HG02798 (cell line): ENCODE measurements around the gene MAP3K5.

ENCODE experiments used
- ATAC-seq: cut with Tn5 transposase; IDR thresholded peaks from one replicate; pipeline ENCODE4 v1.9.1; 2021; ENCODE audit warnings: mild to moderate bottlenecking; ENCODE audit not compliant: unreplicated experiment, poor library complexity

MAP3K5 gene

GRCh38 chr6:136550330-136551071 lies 241.8 kb downstream of the MAP3K5 start, which contains the start of gene MAP7:
TSS of gene MAP7 (minus strand) at chr6:136550422. CDS start at chr6:136550408, 14 bp downstream.
- ATAC-seq = peak; percentile 85

DNA sequence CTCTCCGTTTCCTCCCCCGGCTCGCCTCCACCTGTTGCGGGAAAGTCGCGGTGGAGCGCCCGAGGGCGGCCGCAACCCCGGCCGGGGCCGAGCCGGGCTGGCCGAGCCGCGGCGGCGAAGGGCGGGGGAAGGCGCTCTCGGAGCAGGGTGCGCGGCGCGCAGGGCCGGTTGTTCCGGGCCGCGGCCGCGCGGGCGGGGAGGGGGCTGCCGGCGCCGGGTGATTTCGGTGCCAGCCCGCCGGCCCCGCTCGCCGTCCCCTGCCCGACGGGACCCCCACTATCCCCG lies 242.3 kb downstream of the MAP3K5 start:
- peak; percentile 77 for ATAC-seq

DNA sequence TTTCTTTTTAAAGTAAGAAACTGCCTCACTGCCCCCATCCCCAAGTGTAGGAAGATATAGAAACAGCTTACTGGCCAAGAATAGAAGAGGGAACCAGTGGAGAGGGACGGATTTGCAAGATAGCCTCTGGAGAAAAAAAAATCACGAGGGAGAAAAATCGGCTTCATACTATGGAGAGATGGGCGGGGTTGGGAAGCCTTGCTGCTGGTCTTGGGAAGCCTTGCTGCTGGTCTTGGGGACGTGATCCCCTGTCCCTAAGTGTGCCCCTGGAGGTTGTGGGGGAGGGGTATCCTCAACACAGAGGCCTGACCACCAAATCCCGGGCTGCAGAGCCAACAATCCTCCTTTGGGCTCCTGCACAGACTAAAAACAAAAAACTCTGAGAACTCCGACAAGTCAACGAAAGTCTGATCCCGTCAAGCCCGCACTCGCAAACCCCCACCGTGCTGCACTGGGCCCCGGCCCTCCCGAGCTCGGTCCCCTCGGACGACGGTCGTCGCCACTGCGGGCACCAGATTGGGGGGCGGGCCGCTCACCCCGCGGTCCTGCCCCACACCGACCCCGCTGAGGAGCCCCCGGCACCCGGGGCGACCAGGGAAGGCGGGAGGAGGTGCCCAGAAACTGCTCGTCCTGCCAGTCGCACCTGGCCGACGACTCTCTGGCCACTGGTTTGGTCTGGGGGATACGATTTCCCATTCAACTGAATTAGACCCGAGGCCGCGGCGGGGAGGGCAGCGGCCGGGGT lies 242.8 kb downstream of the MAP3K5 start:
- ATAC-seq = peak; percentile 3

DNA sequence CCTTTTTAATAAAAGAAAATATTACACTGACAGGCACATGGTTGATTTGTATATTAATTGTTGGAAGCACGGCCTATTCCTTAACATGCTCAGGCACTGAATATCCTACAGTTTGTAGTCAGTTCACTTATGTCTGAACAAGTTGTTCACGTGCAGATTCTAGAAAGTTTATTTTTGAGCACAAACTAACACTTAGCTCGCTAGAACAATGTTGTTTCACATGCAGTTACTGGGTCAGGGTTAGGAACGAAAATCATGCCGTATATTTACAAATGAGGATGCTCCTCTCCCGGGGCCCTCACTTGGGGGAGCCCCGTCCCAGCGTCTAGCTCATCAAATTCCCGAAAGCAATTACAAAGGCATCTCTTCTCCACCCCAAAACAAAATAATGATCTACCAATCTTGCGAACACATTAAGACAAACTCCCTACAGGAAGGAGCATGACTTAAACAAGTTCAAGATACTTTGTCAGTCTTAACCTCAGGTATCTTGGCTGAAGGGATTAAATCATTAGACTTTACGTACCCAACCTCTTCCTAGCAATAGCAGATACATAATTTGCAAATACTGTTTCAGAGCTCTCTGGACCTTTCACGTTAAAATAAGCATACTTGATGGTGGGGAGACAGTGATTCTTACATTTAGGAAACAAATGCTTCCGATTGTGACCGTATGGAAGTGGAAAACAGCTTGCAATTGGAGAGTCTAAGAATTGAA lies 243.5 kb downstream of the MAP3K5 start:
- ATAC-seq = no peak

DNA sequence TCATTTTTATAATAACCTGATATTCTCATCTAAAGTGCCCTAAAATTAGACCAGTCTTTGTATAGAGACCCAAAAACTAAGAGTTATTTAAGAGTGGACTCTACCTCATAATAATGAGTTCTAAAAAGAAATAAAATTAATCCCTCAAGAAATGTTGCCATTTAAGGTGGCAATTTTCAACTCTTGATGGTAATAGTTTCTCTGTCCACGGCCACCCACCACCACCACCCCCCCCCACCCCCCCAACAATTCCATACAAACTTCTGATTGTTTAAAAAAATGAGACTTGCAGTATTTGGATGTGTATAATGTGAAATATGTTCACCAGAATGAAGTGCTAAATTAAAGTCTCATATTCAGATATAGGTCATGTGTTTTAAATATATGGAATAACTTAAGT lies 244.4 kb downstream of the MAP3K5 start:
- ATAC-seq = no peak

DNA sequence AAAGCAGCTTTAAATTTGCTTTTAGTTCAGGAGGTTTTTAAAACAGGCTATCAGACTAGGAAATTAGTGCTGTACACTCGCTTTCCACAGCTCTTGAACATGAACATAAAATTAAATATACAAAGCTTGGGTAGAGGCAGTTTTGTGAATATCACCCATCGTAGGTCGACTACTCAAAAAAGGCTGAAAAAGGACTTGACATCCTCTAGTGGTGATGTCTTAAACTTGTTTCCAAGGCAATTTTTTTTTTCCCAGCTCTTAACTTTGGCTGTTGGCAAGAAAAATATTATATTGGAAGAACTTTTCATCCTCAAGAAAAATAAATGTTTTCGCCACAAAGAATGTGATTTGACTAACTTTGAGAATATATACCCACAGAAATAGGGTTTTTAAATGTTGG lies 244.9 kb downstream of the MAP3K5 start:
- no peak for ATAC-seq

DNA sequence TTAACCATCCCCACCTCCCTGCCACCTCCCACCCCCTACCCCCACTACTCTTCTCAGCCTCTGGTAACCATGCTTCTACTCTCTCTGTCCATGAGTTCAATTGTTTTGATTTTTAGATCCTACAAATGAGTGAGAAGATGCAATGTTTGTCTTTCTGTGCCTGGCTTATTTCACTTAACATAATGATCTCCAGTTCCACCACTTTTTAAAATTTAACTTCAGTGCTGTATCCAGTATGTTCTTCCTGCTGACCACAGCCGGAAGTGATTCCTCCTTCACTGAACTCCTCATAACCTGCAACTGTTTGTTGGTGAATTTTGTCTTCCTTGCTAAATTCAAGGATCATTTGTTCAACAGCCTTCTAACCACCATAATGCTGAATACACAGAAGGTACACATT lies 245.9 kb downstream of the MAP3K5 start:
- no peak for ATAC-seq

- ATAC-seq = no peak
Observed at GRCh38 chr6:136544326-136544725, 248.0 kb downstream of the MAP3K5 start.

DNA sequence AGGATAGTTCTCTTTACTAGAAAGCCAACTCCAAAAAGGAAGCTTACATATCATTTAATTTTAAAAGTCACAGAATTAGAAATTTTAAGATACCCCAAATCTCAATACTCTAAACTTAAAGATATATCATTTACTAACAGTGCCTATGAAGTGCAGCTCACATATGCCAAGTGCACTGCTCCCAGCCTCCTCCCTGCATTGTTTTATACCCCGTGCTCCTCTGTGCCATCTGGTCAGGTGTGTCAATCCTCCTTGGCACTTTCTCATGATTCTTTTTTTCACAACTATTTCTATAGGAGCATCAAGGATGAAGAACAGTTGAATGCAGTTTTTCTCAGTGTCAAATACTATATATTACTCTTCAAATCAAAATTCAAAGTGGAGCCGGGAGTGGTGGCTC lies 250.9 kb downstream of the MAP3K5 start:
- ATAC-seq = no peak

DNA sequence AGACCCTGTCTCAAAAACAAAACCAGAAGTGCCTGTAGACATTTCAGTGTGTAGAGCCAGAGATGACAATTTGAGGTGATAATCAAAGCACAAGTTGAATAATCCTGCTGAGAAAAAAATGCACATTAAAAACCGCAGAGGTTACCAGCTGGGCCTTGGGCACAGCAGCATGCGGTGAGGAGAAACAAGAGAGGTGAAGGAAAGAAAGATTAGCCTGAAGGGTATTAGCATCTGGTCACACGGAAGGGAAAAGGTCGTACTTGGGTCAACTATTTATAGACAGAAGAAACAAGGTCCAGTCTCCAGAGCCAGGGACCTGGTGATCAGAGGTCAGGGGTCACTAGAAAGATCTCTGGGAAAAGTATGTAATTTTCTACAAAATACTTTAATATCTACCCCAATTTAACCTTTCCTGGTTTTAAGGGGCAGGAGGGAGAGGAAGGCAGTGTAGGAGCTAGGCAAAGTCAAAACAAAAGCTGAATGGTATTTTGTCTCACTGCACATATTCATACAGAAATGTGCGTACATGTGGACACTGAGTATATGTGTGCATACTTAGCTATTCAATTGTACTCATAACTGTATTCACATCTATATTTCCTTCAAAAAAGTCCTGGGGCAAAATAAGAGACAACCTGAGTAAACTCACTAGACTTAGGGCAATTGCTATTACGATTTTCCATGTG lies 252.2 kb downstream of the MAP3K5 start:
- no peak for ATAC-seq

GRCh38 chr6:136538836-136539235 lies 253.4 kb downstream of the MAP3K5 start:
- no peak for ATAC-seq

- ATAC-seq = no peak
Observed at GRCh38 chr6:136535880-136536650, 256.2 kb downstream of the MAP3K5 start.

DNA sequence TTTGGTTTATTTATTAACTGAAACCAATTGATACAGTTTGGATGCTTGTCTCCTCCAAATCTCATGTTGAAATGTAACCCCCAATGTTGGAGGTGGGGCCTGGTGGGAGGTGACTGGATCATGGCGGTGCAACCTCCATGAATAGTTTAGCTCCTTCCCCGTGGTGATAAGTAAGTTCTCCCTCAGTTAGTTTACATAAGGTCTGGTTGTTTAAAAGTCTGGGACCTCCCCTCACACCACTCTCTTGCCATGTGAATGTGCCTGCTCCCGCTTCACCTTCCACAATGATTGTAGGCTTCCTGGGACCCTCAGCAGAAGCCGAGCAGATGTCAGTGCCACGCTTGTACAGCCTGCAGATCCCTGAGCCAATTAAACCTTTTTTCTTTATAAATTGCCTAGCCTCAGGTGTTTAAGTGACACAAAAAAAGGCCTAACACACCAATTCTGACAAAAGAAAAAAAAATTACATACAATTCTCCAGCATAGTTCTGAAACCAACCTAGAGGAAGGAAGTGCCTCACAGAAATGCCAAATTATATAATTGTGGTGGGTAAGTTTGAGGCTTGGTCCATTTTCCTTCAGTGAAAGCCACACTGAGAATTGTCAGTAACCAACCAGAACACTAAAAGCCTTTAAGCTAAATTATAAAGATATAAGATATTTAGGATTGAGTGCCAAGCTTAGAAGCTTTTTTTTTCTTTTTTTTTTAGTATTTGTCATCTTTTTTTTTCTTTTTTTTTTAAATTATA lies 257.1 kb downstream of the MAP3K5 start:
- no peak for ATAC-seq

GRCh38 chr6:136534268-136534667 lies 258.0 kb downstream of the MAP3K5 start:
- no peak for ATAC-seq

GRCh38 chr6:136533487-136533886 lies 258.8 kb downstream of the MAP3K5 start:
- ATAC-seq = no peak

GRCh38 chr6:136532030-136532429 lies 260.2 kb downstream of the MAP3K5 start:
- ATAC-seq = no peak

DNA sequence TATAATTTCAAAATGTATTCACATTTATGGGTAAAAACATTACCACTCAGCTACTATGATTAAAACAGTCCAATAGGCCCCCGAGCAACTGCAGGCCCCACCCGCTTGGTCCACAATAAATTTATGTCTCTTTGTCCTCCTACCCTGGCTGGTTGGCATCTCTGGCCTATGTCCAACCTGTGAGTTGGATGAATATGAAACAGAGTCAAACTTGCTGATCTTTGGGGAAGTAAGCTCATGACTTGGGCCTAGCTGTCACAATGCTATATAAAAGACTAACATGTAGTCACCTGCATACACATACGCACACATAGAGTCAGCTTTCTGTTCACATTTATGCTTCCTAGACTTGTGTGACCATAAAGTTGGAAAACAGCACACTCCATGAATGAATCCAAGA lies 262.6 kb downstream of the MAP3K5 start:
- ATAC-seq = no peak

GRCh38 chr6:136528477-136528876 lies 263.8 kb downstream of the MAP3K5 start:
- no peak for ATAC-seq

DNA sequence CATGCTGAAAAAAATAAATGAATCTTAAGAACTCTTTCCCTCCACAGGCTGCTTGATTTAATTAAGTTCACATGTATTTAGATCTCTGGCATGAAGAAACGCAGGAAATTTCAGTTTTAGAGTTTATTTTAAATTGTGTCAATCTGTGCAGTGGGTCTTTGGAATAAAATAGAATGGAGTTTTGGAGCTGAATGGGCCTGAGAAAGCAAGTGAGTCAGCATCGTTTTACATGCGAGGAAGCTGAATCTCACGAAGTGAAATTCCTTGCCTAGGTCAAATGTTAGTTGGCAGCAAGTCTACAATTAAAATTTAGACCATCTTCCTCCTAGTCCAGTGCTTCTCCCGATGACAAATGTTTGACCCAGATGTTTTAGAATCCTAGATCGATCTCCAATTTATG lies 264.4 kb downstream of the MAP3K5 start:
- ATAC-seq = no peak
